IPS-NIHi7 (cell line): Measurements from ENCODE around the gene RASA1.

Experiments
- DNase-seq: peaks from one replicate; pipeline ENCODE4 v3.0.0; 2012; ENCODE audit warnings: mixed read lengths; ENCODE audit errors: extremely low spot score

The RASA1 gene

DNA sequence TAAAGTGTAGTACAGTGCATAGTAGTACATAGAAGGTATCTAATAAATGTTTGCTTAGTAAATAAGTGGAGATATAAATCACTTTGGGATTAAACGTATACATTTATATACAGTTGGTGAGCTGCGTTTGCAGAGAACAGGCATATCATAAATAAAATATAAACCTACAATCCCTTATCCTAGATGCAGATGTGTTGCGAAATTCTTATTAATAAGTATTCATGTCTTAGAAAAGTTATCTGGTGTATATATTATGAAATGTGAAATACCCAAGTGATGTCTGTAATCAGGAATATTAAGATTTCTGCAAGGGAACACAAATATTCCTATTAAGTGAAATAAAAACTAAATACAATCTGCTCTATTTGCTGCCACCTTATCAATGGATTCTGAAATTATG, 136.2 kb downstream of the RASA1 start:
- no peak for DNase-seq

DNA sequence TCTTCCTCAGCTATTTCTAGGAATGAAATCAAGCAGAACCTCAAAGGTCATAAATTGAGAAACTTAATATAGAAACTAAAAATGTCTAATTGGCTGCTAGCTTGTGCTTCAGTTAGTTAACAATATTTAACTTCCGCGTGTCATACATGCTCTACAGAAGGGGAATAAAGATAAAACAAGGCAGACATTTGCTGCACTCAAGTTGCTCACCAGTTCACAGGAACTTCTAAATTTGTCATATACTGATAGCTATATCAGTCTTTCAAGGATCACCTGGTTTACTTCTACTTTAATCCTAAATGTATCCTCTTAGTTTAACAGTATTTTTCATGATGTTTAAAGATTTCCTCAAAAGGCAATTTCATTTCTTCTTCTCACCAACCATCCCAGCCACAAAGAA, 136.7 kb downstream of the RASA1 start:
- DNase-seq, result no peak

DNA sequence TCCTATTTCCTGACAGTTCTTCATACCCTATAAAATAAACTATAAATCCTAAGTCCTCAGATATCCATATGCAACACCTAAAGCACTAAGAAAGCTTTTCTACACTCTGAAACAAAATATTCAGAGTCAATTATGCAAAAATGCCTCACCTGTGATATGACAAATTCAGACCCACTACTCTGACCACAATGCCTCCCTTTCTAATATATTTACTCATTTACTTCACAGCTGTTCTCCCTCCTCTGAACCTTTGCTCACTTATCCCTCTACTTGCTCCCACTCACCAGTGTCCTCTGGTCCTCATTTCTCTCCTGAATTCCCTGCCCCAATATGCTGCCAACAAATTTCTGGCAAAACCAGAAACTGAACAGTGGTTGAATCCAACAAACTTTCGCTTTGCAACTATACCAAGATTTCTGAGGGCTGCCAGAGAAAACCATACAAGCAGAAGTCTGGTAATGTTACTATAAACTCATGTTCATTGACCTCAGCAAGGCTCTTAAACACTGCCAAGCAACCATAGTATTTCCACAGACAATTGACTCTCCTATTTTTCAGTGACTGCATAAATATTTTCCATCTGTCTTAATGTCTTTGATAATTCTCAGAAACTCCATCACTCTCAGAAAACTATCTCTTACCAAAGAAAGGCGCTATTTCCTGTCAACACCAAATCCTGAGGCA, 137.9 kb downstream of the RASA1 start:
- no peak for DNase-seq

DNA sequence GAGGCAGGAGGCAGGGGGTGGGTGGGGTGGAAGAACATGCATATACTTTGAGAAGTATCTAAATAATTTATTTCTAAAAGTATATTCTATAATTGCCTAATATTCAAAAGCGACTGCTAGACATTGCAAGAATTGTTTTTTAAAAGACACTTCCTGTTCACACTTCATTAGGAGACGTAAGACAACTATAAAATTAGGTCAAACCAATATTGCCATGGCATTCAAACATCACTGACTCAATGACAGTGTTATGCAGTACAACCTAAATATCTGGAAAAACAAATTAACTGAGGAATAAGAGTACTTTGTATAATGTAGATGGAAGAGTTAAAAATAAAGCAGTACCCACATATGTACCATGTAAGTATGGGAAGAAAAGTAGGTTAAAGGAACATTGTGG, 140.5 kb downstream of the RASA1 start:
- no peak for DNase-seq

DNA sequence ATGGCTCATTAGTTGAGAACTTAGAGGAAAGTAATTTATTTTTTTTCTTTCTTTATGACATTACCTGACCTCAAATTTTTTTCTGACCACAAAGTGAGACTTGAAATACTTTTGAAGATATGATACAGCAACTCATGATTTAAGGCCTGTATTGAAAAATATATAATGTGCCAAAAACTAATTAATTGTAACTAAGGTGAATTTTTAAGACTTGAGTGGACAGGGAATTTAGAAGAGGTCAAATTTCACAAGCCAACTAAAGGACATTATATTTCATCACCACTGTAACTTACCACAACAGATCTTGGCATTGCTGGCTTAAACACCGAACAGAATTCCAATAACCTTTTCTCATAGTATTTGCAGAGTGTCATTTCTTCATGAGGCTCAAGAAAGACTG, 143.2 kb downstream of the RASA1 start:
- DNase-seq, result no peak

DNA sequence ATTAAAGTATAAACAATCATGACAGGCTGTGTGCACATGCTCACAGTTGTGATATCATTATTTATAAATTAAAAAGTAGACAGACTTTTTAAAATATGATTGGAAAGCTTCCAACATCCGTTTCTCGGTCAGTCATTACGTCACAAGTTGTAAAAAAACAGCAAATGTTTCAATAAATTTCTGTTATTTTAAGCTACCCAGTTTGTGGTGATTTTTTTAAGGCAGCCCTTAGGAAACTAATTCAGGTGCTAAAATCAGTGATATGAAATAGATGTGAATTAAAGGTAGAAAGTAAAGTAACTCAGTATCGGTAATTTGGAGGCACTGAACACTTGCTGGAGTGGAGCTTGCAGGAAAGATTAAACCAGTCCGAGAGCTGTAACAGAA, 143.9 kb downstream of the RASA1 start:
- DNase-seq, result no peak

DNA sequence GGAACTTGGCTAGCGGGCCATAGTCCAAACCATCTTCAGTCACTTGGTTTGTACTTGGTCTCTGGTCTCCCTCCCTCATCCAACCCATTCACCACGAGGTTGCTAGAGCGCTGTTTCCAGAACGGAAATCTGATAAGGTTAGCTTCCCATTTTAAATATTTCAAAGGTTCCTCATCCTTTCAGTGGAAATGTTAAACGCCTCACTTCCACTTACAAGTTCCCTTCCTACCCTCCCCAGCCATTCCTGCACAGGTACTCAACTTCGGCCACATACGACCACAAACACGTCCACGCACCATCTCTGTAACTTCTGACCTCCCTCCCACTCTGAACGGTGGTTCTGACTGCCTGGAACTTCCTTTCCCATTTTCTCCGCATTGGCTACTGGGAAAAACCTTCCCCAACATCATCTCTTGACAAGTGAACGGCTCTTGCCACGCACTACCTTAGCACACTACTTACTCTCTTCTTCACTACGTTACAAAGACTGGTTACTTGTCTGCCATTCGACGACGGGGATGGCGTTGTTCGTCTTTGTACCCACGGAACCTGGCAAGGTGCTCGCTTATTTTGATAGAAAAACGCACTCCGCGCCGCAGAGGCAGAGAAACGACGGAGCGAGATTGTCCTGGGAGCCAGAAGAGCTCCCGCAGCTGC, 144.4 kb downstream of the RASA1 start:
- DNase-seq, result peak; percentile 16

DNA sequence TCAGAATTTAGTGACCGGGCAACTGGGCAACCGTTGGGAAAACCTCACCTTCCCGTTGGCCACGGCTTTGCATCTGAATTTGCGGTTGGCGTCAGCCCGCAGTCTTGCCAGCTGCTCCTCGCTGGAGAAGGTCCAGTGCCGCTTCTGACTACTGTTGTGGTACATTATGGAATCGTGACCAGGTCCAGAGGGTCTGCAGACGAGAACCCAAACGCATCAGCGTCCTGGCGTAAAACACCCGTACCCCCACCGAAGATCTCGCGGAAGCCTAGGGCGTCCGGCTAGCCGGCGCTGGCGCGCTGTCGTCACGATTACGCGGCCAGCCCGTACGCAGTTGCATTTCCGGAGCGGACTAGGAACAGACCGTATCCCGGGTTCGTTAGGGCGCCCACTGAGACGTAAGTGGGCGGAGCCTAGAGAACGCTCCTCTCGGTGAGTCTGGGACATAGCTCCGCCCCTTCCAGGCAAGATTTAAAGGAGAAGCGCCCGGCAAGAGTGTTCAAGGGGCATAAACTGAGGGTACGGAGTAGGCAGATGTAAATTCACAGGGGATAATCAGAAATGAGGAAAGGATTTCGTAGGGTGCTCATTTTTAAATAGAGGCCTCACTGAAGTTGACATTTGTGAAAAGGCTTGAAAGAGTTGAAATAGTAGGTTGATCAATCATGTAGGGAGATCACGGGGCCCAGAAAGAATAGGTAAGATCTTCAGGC, 145.1 kb downstream of the RASA1 start, which contains the start of gene CCNH:
Gene CCNH, minus strand, starts transcription at position 301 of the 713 bp plus-strand sequence. Its CDS starts 136 bp downstream, at position 165.
- peak; percentile 97 for DNase-seq

DNA sequence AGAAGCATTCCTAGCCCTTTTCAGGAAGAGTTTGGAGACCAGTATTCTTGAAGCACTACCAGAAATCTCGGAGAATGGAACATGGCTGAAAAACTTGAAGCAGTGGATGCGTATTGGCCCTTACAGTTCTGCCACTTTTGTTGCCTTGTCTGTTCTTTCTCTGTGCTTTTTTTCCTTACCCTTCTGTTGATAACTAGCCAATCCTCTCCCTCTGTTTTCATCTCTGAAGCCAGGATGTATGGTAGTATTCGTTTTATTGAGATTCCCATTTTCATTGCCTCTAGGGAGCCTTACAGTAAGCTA, 145.6 kb downstream of the RASA1 start:
- peak; percentile 12 for DNase-seq

DNA sequence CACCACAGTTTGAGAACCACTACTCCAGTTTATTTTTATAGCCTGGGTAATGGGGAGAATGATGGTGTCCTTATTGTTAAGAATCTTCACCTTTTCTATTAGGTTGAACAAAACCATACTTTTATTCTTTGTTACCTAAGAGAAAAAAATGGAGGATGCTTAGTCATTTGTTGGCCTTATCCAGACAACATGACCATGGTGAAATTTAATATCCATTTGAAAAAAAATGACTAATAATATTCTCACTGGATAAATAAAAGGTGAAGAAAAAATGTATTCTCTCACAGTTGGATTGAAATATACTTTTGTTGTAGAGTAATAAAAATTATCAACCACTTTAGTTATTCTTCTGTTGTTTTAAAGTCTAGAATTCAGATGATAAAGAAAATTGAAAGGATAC, 150.8 kb downstream of the RASA1 start:
- DNase-seq, result no peak

DNA sequence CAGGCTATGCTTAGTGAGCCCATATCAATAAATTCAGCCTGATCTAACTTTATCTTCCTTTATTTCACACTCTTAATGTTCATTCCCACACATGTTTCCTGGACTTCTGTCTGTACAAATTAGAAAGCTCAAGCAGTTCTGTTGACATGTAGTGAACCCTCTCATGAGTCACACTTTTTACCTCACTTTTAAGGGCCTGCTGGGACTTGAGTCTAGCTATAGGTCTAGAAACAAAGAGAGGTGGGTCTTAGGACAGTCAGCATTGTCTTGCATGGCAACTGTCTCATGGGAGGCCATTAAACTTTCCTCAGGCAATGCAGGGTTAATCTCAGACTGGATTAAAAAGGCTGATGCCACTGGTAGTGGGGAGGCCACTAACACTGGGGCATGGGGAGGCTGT, 153.6 kb downstream of the RASA1 start:
- no peak for DNase-seq

DNA sequence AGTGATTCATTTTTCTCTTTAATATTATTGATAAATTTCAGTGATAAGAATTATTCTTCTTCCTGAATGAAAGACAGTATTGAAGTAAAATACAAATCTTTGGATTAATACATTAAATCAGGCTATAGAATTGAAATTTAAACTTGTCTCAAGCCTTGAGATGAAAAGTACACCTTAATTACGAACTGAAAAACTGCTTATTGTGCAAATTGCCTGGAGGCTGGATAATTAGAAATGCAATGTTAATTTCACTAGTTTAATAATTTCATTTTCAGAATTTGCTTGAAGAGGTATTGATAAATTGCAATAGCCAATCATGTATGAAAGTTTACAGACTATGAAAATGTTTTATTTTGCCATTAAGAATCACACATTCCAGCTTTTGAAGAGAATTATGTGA, 156.1 kb downstream of the RASA1 start:
- no peak for DNase-seq

DNA sequence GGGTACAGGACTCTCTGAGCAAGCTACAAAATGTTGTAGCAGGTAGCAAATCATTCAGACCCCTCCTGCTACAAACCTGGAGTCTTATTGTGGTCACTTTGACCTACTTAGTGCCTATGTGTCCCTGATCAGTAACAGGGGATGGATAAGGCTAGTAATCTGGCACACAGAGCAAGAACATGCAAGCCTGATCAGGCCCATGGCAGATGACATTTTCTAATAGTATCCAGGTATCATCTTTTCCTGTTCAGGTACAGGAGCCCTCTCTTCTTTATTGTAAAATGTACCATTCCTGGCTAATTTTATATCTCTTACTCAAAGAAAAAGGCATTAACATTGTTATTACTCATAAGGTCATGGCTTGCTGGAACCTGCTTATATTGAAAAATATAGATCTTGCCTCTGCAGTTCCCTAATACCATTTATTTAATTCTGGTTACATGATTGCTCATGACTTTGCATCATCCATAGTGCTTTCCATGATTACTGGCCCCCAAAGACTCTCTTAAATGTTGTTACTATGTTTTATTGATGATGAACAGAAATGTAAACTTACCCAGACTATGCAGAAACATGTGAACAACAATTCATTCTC, 163.3 kb downstream of the RASA1 start:
- no peak for DNase-seq

DNA sequence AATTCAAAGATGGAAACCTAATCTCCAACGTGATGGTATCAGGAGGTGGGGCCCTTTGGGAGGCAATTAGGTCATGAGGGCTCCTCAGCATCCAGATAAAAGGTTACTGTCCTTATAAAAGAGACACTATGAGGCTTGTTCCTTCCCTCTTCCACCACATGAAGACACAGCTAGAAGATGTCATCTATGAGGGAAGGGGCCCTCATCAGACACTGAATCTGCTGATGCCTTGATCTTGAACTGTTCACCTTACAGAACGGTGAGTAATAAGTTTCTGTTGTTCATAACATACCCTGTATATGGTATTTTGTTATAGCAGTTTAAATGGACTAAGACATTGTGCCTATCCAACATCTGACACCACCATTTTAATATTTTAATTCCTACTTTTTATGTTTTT, 164.8 kb downstream of the RASA1 start:
- DNase-seq, result no peak

DNA sequence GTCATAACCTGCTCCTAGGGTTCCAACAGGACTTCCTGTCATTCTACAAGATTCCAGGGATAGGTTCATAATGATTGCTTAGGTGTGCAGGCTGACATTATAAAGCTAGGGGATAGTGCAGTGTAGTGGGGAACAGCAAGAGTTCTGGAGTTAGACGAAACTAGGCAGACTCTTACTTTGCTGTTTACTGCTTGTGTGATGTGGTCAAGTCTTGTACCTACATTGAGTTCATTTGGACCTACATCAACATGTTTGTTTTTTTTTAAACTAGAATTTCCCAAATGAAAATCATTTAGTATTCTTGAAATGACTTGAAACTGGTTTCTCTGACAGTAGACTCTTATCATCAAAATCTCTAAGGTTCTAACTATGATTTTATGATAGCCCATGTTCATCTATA, 166.3 kb downstream of the RASA1 start:
- no peak for DNase-seq

DNA sequence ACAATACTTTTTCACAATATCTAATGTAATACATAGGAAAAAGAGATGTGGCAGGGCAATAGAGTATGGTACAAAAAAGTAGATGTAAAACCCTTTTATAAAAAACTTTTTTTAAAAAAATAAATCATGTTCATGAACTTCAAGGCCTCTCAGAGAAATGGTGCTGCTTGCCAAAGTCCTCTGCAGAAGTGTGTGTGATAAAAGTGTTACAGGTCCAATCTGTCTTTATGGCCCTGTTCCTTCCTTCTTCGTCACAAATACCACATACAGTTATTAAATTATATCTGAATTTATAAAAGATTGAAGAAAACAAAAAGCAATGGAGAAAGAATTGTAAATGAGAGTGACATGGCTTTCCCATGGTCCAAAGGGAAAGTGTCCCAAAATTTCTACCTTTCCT, 166.8 kb downstream of the RASA1 start:
- no peak for DNase-seq

DNA sequence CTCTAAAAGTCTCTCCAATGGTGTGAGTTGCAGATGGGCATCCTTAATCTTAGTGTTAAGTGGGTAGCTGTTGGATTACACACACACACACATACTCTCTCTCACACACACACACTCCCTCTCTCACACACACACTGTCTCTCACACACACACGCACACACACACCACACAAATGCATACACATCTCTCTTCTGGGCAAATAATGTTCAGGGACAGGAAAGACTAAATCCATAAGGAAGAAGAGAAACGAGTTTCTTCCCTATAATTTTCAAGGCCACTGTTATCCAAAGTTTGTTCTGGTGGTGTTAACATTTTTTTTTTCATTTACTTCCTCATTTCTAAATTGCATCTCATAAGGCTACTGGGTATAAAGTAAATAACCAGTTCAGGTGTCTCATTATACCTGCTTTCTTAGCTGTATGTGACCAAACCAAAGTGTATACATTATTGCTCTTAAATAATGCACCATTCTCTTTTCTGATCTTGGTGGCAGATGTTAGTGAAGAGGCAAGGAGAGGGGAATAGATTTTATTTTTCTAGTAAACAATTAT, 167.5 kb downstream of the RASA1 start:
- no peak for DNase-seq

DNA sequence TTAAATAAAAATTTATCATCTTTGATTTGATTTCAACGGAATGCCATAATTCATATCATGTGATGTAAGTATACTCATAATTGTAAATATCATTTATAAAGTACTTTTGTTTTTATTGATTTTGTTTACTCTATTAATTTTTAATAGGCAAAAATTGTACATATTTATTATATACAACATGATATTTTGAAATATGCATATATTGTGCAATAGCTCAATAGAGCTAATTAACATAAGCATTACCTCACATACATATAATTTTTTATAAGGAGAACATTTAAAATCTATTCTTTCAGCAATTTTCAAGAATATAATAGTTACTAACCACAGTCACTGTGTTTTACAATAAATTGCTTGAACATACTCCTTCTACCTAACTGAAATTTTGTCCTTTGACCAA, 170.0 kb downstream of the RASA1 start:
- DNase-seq, result no peak

DNA sequence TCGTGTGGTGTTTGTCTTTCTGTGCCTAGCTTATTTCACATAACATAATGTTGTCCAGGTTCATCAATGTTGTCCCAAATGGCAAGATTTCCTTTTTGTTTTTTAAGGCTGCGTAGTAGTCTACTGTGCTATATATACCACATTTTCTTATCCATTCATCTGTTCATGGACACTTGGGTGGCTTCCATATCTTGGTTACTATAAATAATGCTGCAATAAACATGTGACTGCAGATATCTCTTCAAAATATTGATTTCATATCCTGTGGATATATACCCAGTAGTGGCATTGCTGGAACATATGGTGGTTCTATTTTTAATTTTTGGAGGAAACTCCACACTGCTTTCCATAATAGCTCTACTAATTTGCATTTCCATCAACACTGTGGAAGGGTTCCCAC, 170.5 kb downstream of the RASA1 start:
- no peak for DNase-seq
